CD4-positive, alpha-beta T cell treated with Interleukin-21 for 1 hour (primary cell): Measurements from ENCODE around the gene CCL24.
"Not testable (repeated sequence)": the region's sequence is repeated elsewhere in the genome, so short reads cannot be mapped to it uniquely, and the experiment has no call there.

Experiments
- DNase-seq: peaks from one replicate; pipeline ENCODE4 v3.0.0-alpha.2; 2020

Gene CCL24

DNA sequence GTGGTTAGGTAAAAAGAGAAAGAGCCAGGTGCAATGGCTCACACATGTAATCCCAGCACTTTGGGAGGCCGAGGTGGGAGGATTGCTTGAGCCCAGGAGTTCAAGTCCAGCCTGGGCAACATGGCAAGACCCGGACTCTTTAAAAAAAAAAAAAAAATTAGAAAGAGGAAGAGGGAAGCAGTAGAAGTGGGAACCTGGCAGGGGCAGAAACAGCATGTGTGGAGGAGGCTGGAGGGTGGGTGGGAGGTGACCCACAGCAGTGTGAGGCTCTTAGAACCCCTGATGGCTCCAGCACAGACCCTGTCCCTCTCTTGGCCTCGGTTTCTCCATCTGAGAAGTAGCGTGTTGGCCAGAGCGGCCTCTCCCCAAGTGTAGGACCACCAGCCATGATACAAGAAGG, 4.9 kb upstream of the CCL24 start:
- DNase-seq: no peak

GRCh38 chr7:75817116-75817515, 3.5 kb upstream of the CCL24 start:
- no peak for DNase-seq

DNA sequence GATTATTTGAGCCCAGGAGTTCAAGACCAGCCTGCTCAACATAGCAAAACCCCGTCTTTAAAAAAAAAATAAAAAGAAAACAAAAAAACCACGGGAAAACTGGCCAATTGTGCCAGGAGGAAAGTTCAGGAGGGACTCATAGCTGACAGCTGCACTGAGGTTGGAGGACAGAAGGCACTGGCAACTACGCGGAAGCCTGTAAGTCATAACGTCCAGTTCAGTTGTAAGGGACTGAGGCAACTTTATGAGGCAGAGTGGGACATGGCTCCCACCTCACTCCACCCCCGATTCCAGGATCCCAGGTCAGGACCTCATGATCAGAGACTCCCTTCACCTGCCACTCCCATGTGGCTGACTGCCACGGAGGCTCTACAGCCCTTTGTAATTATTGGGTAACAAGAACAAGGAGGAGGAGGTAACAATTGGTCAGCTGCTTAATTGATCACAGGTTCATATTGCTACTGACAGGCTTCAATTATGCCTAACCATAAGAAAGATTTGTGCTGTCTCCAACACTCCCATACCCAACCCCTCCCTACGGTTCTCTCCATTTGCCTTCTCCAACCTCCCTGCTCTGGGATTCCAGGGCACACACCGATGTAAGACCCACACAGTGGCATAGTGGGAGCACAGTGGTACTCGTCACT, 1.9 kb upstream of the CCL24 start:
- DNase-seq: no peak

- DNase-seq: no peak
Observed at GRCh38 chr7:75814407-75814947, 871 bp upstream of the CCL24 start.

DNA sequence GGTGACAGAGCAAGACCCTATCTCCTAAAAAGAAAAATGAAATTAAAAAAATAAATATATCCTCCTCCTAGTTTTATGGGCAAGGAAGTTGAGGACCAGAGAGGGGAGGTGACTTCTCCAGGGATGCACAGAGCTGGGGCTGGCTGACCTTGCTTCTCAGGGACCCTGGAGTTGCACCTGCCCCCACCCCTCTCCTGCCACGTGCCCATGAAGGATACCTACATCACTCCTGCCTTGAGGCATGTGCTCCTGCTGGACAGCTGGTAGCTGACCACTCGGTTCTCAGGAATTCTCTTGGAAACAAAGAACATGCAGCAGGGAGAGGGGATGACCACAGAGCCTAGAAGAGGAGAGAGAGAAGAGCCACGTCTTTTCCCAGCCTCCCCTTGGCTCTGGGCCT, 522 bp downstream of the CCL24 start:
- no peak for DNase-seq

DNA sequence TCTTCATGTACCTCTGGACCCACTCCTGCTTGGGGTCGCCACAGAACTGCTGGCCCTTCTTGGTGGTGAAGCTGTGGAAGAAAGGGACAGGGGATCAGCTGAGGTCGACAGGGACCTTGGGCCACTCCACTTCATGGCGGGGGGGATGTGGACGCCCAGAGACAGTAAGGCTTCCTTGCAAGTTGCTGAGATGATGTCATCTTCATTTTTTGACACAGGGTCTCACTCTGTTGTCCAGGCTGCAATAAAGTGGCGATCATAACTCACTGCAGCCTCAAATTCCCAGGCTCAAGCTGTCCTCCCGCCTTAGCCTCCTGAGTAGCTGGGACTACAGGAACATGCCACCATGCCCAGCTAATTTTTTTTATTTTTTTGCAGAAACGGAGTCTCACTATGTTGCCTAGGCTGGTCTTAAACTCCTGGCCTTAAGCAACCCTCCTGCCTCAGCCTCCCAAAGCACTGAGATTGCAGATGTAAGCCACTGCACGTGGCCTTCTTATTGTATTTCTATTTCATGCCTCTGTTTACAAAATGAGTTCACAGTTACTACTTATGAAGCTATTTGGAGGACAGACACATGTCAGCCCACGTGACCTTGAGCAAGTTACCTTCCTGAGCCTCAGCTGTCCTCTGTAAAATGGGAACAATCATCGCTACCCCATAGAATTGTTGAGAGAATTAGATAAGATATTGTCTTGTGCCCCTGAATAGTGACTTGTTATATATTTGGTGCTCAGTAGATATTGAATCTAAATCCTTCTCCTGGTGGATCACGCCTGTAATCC, 1.5 kb downstream of the CCL24 start:
- DNase-seq: no peak

DNA sequence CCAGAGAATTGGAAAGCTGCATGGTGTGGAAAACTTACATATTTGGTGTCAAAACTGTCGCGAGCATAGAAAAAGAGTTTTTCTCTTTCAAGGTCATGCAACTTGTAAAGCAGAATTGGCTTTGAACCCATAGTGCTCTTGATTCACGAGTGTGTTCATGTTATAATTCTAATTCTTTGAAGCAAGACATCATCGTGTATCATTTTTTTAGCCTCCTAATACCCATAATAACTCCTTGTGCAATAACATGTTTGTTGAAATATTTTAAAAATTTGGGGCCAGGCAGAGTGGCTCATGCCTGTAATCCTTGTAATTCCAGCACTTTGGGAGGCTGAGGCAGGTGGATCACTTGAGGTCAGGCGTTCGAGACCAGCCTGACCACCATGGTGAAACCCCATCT, 4.2 kb downstream of the CCL24 start:
- no peak for DNase-seq

GRCh38 chr7:75808106-75808505, 5.5 kb downstream of the CCL24 start:
- DNase-seq: no peak

DNA sequence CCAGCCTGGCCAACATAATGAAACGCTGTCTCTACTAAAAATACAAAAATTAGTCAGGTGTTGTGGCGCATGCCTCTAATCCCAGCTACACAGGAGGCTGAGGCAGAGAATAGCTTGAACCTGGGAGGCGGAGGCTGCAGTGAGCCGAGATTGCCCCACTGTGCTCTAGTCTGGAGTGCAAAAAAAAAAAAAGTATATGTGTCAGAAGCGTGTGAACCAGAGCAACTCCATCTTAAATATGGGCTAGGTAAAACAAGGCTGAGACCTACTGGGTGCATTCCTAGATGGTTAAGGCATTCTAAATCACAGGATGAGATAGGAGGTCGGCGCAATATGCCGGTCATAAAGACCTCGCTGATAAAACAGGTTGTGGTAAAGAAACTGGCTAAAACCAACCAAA, 6.2 kb downstream of the CCL24 start:
- DNase-seq: no peak

- DNase-seq: no peak
Observed at GRCh38 chr7:75806560-75807307, 6.9 kb downstream of the CCL24 start.

- no peak for DNase-seq
Observed at GRCh38 chr7:75804705-75805104, 8.9 kb downstream of the CCL24 start.

DNA sequence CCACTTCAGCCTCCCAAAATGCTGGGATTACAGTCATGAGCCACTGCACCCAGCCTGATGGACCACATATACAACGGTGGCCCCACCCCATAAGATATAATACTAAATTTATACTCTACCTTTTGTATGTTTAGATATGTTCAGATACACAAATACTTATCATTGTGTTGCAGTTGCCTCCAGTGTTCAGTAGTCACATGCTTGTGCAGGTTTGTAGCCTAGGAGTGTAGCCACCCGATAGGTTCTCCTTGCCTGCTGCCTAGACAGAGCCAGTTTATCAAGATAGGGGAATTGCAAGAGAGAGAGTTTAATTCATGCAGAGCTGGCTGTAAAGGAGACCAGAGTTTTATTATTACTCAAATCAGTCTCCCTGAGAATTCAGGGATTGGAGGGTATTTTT, 9.6 kb downstream of the CCL24 start:
- DNase-seq: no peak

- DNase-seq: no peak
Observed at GRCh38 chr7:75802552-75802821, 11.1 kb downstream of the CCL24 start.

- no peak for DNase-seq
Observed at GRCh38 chr7:75798770-75799169, 14.8 kb downstream of the CCL24 start.

DNA sequence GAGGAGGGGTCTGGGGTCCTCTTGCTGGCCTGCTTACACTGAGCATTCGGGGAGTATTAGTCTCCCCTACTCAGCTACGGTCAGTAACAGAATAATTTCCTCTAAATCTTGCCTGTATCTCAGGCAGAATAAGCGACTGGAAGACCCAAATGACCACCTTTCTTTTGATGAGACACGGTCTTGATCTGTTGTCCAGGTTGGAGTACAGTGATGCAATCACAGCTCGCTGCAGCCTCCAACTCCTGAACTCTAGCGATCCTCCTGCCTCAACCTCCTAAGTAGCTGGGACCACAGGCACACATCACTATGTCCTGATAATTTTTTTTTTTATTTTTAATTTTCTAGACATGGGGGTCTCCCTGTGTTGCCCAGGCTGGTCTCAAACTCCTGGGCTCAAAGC, 17.2 kb downstream of the CCL24 start:
- DNase-seq: no peak

DNA sequence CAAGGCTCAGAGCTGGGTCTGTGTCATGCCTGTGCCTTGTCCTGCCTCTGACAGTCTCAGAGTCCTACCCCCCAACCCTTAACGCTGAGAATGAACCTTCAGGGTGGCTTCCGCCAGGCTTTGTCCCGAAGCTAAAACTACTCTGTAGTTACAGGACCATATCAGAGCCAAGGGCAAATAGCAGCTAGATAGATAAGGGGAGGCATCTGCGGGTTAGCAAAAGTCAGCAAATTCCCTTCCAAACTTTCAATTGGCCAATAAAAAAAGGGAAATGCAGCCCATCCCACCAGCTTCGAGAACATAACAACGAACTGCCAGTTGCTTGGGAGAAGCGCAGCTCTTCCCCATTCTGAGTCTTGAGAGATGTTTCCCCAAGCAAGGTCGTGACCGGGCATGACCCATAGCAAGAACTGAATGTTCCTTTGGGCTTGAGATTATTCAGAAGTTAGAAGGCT, 17.7 kb downstream of the CCL24 start:
- DNase-seq: peak; percentile 5

GRCh38 chr7:75793676-75794075, 19.9 kb downstream of the CCL24 start:
- no peak for DNase-seq

DNA sequence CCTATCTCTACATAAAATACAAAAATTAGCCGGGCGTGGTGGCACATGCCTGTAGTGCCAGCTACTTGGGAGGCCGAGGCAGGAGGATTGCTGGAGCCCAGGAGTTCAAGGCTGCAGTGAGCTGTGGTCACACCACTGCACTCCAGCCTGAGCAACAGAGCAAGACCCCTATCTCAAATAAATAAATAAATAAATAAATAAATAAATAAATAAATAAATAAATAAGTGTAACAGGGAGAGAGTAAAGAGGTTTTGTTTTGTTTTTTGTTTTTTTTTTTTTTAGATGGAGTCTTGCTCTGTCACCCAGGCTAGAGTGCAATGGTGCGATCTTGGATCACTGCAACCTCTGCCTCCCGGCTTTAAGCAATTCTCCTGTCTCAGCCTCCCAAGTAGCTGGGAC, 21.0 kb downstream of the CCL24 start:
- not testable (repeated sequence) for DNase-seq

DNA sequence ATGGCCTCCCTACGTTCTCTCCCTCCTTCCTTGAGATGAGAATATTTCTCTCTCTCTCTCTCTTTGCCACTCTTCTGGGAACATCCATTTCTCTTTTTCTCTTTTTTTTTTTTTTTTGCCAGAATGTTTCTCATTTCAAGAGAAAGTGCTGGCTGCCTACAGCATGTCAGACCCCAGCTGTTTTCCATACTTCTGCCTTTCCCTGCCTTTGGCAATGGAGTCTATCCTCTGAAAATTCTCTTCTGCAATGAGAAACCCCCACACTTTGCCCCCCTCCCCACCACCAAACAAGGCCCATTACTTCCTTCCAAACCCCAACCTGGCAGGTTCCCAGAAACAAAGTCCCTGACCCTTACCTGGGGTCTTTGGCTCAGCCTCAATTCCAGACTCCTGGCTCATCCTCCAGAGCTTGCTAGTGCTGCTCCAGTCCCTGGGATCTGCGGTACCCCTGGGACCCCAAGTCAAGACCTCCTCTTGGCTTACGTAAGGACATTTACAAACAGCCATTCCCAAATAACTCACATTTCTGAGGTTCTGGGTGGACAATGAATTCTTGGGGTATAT, 24.2 kb downstream of the CCL24 start:
- DNase-seq: no peak

- DNase-seq: not testable (repeated sequence)
Observed at GRCh38 chr7:75788154-75788847, 25.3 kb downstream of the CCL24 start.

DNA sequence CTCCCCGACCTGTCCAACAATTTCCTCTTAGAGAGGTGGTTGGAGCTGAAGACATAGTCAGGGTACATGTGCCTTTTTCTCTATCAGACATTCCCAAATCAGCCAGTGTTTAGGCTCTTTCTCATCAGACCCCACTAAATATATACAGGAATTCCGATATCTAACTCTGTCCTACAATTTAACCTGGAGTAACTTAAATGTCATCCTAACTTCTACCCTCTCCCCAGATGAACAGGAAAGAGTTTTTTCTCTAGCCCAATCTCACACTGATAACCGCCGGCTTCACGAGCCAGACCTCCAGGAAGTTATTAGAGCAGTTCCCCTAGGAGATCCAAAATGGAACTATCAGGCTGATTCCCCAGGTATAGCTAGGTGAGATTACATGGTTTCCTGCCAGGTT, 30.5 kb downstream of the CCL24 start:
- DNase-seq: not testable (repeated sequence)

- DNase-seq: not testable (repeated sequence)
Observed at GRCh38 chr7:75780647-75781273, 32.8 kb downstream of the CCL24 start.
